ENCODE data around the gene CTTN.
A peak's percentile ranks its signal among the peaks of the same experiment; 100 is the strongest.

CTTN gene

DNA sequence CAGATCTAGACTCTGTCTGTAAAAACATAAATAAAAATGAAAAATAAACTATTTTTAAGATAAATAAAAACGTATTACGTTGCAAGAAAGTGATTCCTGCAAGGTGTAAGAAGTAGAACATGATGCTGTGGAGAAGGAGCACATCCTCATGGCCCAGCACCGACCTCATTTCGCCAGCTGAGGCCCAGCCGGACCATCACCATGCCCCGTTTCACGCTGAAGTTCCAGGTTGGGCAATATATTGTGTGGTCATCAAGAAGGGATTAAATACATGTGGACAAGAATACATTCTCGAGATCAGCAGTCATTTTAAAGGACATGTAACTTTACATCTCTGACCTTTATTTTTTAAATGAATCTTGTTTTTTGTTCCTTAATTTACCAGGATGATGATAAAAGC is 20.7 kb upstream of the CTTN start:
- no peaks in the 10 kb centered on the region for H3K79me2 ChIP-seq (ENCODE audit: insufficient read depth, low read length)
- no peak overlapping the region for H3K4me3 ChIP-seq (ENCODE audit: low read length, poor library complexity, severe bottlenecking)
- H3K9me2 ChIP-seq (replicated peaks; ENCODE audit: low read depth, low read length), result no peaks in the 10 kb centered on the region
- H3K4me2 ChIP-seq (ENCODE audit: low read depth, low read length, poor library complexity, severe bottlenecking), result no peak overlapping the region
- no peaks in the 10 kb centered on the region for H3K4me1 ChIP-seq (ENCODE audit: insufficient read depth, low read length, poor library complexity, severe bottlenecking)
- no peaks in the 10 kb centered on the region for H3F3A ChIP-seq (ENCODE audit: low read depth)
- no peaks in the 10 kb centered on the region for H3K9me3 ChIP-seq (ENCODE audit: insufficient read depth, low read depth, low read length)
- H2AFZ ChIP-seq (ENCODE audit: low read length), result no peak overlapping the region
- H3K27me3 ChIP-seq (ENCODE audit: insufficient read depth, low read length, poor library complexity, severe bottlenecking), result no peaks in the 10 kb centered on the region
- no peaks in the 10 kb centered on the region for H4K20me1 ChIP-seq (ENCODE audit: insufficient read depth, low read length, poor library complexity, severe bottlenecking)
- H3K9ac ChIP-seq (ENCODE audit: low read depth, low read length, poor library complexity, severe bottlenecking), result no peak overlapping the region
- no peak for TF ChIP-seq EZH2phosphoT487 (IDR thresholded peaks at IDR 0.05; ENCODE audit: borderline replicate concordance)
- TF ChIP-seq, protein P1, sequence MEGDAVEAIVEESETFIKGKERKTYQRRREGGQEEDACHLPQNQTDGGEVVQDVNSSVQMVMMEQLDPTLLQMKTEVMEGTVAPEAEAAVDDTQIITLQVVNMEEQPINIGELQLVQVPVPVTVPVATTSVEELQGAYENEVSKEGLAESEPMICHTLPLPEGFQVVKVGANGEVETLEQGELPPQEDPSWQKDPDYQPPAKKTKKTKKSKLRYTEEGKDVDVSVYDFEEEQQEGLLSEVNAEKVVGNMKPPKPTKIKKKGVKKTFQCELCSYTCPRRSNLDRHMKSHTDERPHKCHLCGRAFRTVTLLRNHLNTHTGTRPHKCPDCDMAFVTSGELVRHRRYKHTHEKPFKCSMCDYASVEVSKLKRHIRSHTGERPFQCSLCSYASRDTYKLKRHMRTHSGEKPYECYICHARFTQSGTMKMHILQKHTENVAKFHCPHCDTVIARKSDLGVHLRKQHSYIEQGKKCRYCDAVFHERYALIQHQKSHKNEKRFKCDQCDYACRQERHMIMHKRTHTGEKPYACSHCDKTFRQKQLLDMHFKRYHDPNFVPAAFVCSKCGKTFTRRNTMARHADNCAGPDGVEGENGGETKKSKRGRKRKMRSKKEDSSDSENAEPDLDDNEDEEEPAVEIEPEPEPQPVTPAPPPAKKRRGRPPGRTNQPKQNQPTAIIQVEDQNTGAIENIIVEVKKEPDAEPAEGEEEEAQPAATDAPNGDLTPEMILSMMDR (conservative IDR thresholded peaks at IDR 0.05; ENCODE audit: low read length), result no peak
- peaks cover 91% of the 10 kb centered on the region; the same call in 1 of the 2 replicates for H3K36me3 ChIP-seq (ENCODE audit: insufficient read depth, low read length)

DNA sequence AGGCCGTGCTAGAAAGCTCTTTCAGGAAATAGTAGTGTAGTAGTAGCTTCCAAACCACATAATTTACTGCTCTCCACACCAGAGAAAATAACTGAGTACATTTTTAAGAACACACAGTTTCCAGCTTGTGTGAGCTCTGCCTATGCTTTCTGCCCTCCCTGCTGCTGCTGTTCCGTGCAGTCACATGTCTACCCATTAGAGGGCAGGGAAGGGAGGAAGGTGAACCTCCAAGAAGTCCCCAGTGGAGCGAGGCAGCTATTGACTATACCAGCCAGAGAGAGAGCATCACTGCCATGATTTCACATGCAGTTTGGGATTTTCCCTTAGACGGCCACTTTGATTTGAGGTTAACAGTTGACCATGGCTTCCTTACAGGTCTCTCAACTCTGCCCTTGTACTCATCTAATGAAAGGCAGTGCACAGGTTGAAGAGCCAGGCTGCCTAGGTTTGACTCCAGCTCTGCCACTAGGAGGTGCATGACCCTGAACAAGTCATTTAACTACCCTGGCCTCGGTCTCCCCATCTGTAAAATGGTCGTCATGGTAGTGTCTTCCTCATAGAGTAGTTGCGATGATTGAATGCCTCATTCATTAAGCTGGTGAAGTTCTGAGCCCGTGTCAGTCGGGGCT is 19.7 kb upstream of the CTTN start:
- Histone ChIP-seq H3K9ac (ENCODE audit: low read depth, low read length, poor library complexity, severe bottlenecking) (no peak overlapping the region), H3K4me3 (ENCODE audit: low read length, poor library complexity, severe bottlenecking) (no peak overlapping the region), H3K79me2 (ENCODE audit: insufficient read depth, low read length) (no peaks in the 10 kb centered on the region), H3K9me2 (replicated peaks; ENCODE audit: low read depth, low read length) (no peaks in the 10 kb centered on the region), H3F3A (ENCODE audit: low read depth) (no peaks in the 10 kb centered on the region), H3K36me3 (ENCODE audit: insufficient read depth, low read length) (peaks cover 89% of the 10 kb centered on the region; the same call in 1 of the 2 replicates), H3K9me3 (ENCODE audit: insufficient read depth, low read depth, low read length) (no peaks in the 10 kb centered on the region), H3K27me3 (ENCODE audit: insufficient read depth, low read length, poor library complexity, severe bottlenecking) (no peaks in the 10 kb centered on the region), H2AFZ (ENCODE audit: low read length) (no peak overlapping the region), H4K20me1 (ENCODE audit: insufficient read depth, low read length, poor library complexity, severe bottlenecking) (no peaks in the 10 kb centered on the region), H3K4me1 (ENCODE audit: insufficient read depth, low read length, poor library complexity, severe bottlenecking) (no peaks in the 10 kb centered on the region), H3K4me2 (ENCODE audit: low read depth, low read length, poor library complexity, severe bottlenecking) (no peak overlapping the region)
- no peak for TF ChIP-seq EZH2phosphoT487 (IDR thresholded peaks at IDR 0.05; ENCODE audit: borderline replicate concordance)
- TF ChIP-seq, protein P1 (conservative IDR thresholded peaks at IDR 0.05; ENCODE audit: low read length), result peak; percentile 25

DNA sequence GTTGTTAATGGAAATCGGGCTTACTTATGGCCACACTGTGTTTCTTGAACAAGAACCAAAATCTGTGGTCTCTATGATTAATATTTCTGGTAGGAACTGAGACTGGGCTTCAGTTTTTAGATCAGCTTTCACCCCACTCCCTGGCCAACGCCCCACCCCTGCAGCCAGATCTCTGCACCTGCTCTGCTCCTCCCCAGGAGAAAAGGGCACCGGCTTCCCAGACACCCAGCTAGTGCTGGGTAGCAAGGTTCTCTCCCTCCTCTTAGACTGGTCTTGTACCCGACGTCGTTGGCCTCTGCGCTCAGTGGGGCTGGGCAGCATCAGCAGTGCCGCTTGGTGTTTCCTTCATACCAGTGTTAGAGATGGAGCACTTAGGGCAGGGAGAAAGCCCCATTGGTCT is 17.0 kb upstream of the CTTN start:
- H3K9me3 ChIP-seq (ENCODE audit: insufficient read depth, low read depth, low read length), result no peaks in the 10 kb centered on the region
- H3K9ac ChIP-seq (ENCODE audit: low read depth, low read length, poor library complexity, severe bottlenecking), result no peak overlapping the region
- no peaks in the 10 kb centered on the region for H3F3A ChIP-seq (ENCODE audit: low read depth)
- no peak for TF ChIP-seq EZH2phosphoT487 (IDR thresholded peaks at IDR 0.05; ENCODE audit: borderline replicate concordance)
- TF ChIP-seq, protein P1 (conservative IDR thresholded peaks at IDR 0.05; ENCODE audit: low read length), result no peak
- no peak overlapping the region for H3K4me3 ChIP-seq (ENCODE audit: low read length, poor library complexity, severe bottlenecking)
- H3K9me2 ChIP-seq (replicated peaks; ENCODE audit: low read depth, low read length), result no peaks in the 10 kb centered on the region
- H3K36me3 ChIP-seq (ENCODE audit: insufficient read depth, low read length), result peaks cover 76% of the 10 kb centered on the region
- no peak overlapping the region for H2AFZ ChIP-seq (ENCODE audit: low read length)
- H4K20me1 ChIP-seq (ENCODE audit: insufficient read depth, low read length, poor library complexity, severe bottlenecking), result no peaks in the 10 kb centered on the region
- no peaks in the 10 kb centered on the region for H3K27me3 ChIP-seq (ENCODE audit: insufficient read depth, low read length, poor library complexity, severe bottlenecking)
- H3K4me1 ChIP-seq (ENCODE audit: insufficient read depth, low read length, poor library complexity, severe bottlenecking), result no peaks in the 10 kb centered on the region
- H3K79me2 ChIP-seq (ENCODE audit: insufficient read depth, low read length), result no peaks in the 10 kb centered on the region
- no peak overlapping the region for H3K4me2 ChIP-seq (ENCODE audit: low read depth, low read length, poor library complexity, severe bottlenecking)
